Stimulated activated CD4-positive, alpha-beta T cell treated with anti-CD3 and anti-CD28 coated beads, Interleukin-12 subunit alpha, Interleukin-12 subunit beta, amount 100 ng/mL, for 4 hours (primary cell): ENCODE data around the gene AGR2.

Source experiments
- DNase-seq: peaks from one replicate; pipeline ENCODE4 v3.0.0-alpha.2; 2020

The AGR2 gene

DNA sequence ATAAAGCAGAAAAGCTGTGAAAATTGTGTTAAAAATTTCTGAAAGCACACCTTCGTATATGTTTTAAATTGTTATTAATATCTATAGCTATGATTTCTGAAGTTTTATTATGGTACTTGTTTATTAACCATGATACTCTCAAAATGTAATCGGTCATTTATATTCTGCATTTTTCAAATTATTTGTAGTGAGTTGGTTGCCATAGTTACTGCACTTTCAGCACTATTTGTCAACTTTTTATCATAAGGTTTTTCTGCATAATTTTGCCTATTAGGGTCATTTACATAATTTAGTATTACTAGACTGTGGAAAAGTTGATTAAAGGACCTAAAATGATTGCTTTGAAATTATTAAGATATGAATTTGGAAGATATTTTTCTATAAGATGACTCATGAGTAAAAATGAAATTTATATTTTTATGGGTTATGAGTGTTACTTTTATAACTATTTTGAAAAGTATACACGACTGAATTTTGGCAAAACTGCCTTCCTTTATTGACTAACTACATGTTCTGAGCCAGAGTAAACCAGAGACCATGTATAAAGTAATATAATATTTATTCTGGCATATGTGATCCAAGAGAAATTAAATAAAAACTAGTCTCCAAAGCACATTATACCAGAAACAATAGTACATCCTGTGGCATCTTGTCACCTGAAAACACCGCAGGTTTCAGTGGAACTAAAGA lies 7.9 kb upstream of the AGR2 start:
- DNase-seq = no peak

- DNase-seq = no peak
These were observed 6.8 kb upstream of the AGR2 start for GRCh38 chr7:16811551-16811950.

DNA sequence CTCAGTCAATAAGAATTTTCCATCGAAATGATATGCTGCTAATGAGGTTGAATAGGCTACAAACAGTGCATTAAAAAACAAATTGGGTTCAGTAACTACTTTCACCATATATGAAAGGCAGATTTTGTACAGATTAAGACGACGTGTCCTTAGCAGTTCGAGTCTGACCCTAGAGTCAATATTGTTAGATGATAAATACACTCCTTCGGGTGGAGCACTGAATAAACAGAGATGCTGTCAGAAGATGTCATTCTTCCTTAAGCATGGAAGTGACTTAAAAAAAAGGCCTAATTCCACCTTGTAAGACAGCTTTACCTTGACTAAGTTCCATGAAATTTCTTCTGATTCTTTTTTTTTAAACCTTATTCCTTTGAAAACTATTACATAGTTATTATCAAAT lies 5.8 kb upstream of the AGR2 start:
- DNase-seq = no peak

DNA sequence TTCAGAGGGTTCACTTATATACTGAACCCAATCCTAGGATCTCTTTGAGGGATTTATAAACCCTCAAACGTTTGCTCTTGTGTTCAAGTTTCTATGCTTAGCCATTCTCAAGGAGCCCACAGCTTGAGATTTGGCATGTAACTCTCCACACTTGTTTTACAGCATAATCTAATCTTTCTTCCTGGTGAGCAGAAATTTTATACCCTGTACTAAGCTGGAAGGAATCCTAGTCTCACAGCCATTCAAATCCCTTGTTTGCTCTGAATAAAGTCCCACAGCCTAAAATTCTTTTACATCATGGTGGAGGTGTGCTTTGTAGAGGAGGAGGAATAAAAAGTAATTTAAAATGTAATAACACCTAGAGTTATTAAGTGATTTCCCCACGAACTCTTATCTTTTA lies 5.3 kb upstream of the AGR2 start:
- DNase-seq = no peak

- no peak for DNase-seq
These were observed 642 bp upstream of the AGR2 start for GRCh38 chr7:16805441-16805840.

GRCh38 chr7:16803881-16804673 lies 722 bp downstream of the AGR2 start:
- DNase-seq = no peak

- no peak for DNase-seq
These were observed 1.7 kb downstream of the AGR2 start for GRCh38 chr7:16803125-16803524.

DNA sequence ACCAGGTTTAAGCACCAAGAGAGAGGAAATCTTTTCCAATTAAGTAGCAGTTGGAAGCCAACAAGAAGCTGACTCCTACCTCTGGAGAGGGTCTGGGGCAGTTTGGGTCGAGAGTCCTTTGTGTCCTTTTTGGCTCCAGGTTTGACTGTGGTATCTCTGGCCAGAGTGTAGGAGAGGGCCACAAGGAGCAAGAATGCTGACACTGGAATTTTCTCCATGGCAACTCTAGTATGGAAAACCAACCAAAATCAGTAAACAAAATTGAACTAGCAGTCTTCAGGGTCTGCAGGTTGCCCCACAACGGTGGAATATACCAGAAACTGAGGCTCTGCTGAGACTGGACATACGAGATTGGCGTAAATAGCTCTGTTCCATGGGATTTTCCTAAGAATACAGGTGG lies 3.2 kb downstream of the AGR2 start:
- DNase-seq = no peak

DNA sequence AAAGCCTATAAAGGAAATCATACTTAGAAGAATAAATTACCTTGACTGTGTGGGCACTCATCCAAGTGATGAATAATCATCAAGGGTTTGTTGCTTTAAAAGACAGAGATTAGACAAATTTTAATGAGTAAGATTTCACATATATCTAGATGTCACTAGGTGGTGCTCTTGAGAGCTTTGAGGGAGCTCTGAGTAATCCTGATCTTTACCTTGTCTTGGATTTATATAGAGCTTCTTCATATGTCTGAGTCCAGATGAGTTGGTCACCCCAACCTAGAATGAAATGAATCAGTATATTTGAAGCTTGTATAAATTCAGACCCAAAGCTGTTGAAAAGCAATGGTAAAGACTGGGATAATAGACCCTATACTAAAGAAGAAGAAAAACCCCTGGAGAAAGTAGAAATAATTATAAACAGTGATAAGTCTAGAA lies 3.7 kb downstream of the AGR2 start:
- no peak for DNase-seq

- no peak for DNase-seq
These were observed 9.2 kb downstream of the AGR2 start for GRCh38 chr7:16795624-16796023.

DNA sequence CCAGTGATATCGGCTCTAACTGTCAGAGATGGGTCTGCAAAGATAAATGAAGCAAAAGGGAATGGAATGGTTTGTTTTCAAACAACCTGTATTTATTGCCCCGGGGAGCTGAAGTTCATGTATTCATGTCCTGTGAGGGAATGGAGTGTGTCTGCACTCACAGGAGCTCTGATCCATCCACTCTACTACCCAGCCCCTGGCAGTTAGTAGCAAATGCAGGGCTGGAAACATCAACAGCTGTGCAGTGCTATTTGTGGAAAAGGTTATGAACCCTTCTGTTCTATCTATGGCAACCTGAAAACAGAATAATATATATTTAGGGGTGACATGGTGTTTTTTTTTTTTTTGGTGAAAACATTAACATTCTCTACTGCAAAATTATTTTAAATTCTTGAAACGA lies 9.8 kb downstream of the AGR2 start:
- no peak for DNase-seq

DNA sequence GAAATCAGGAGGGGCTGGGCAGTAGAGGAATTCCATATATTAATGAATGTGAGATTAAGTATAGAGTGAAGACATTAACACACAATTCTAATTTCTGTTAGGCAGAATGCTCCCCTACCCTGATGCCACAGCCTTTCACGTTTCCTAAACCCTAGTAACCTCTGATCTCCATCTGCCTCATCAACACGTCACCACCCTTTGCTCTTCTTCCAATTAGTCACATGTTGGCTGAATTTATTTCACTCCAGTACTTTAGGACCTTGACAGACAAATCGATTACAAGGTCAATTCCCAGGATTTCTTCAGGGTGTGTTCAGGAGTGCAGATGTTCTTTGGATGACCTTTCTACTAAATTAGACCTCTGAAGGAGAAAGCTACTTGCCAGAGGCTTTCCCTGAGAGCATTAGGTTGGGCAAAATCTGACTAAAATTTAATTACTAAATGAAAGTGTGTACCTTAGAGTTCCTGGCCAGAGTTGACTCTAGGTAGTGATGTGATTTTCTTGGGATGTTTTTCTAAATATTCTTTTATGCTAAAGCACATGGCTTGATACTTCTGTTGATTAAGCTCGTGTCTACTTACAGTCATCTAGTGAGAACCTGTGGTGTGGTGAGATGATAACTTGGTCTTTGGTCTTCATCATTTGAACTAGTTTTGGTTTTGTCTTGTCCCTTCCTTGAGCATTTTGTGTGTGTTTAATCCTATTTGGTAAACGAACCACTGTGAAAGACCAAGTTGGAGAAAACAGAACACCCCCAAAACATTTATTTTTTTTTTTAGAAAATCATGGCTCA lies 12.7 kb downstream of the AGR2 start:
- no peak for DNase-seq

GRCh38 chr7:16791071-16791470 lies 13.7 kb downstream of the AGR2 start:
- no peak for DNase-seq

DNA sequence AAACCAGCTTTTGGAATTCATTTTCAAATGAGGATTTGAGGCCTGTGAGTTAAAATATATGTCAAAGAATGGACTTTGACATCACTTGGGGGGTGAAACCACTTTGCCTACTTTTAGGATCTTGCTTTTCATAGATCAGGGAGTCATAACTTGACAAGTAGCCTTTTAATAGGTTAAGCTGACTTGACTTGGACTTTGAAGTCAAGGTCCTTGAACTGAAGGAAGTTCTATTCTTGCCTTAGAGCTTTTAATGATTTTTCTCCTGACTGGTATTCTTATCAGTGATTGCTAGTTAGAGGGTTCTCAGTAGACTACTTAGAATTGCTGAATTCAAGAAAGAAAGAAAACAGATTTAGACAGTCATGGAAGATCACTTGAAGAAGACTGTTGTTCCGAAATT lies 17.7 kb downstream of the AGR2 start:
- DNase-seq = no peak

DNA sequence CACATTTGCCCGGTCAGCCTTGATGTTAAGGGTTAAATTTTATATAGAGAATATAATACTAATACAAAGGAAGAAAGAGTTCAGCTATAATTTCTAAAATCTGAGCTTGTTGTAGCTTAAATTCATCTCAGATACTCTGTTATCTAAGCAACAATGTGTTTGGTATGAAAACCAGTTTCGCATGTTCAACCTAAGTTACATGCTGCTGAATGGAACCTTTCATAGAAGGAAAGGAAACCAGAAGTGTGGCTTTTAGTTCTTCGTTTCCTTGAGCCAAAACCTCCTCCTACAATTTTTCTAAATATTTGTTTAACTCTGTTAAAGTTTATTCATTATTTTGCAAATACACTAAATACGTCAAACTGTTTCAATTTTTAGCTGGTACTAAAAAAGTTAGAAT lies 18.5 kb downstream of the AGR2 start:
- no peak for DNase-seq

GRCh38 chr7:16785846-16786245 lies 19.0 kb downstream of the AGR2 start:
- no peak for DNase-seq

- DNase-seq = no peak
These were observed 19.5 kb downstream of the AGR2 start for GRCh38 chr7:16785321-16785720.

- DNase-seq = no peak
These were observed 24.2 kb downstream of the AGR2 start for GRCh38 chr7:16780596-16780995.

- DNase-seq = no peak
These were observed 25.7 kb downstream of the AGR2 start for GRCh38 chr7:16779051-16779450.

DNA sequence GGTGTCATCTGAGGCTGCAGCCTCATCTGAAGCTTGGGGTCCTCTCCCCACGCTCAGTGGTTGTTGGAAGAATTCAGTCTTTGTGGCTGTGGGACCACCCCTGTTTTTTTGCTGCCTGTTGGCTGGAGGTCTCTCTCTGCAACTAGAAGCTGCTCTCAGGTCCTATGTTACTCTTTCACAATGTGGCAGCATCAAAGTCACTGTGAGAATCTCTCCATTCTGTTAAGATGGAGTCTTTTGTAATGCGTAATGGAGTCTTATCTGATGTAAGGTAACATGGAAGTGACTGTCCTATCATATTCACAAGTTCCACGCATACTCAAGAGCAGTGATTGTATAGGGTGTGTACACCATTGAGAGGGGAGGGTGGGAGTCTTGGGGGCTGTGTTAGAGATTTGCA lies 26.3 kb downstream of the AGR2 start:
- DNase-seq = no peak

DNA sequence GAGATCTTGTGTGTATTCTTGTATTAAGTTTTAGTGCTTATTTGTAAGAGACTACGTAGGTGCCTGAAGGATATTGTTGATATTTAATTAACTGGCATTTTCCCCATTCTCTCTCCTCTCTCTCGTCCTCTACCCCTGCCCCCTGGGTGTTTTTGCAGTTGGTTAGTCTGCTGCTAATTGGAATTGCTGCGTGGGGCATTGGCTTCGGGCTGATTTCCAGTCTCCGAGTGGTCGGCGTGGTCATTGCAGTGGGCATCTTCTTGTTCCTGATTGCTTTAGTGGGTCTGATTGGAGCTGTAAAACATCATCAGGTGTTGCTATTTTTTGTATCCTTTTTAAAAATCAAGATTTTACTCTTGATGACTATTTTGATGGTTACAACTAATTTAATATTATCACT lies 28.7 kb downstream of the AGR2 start:
- no peak for DNase-seq

DNA sequence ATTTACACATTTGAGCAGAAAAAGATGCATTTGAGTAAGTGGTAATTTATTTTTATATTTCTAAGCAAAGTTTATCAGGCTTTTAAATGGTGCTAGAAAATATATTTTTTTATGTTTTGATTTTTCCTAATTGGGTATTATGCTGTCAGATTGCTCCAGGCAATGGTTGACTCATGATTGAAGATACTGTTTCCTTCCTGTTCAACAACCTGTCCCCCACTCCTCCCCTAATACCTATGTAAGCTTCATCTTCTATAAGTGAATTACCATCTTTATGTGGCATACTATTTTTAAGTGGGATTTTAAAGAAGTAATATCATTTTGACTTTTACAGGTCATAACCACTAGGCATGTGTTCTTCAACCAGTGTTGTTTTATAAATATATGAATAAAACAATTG lies 29.8 kb downstream of the AGR2 start:
- DNase-seq = no peak

DNA sequence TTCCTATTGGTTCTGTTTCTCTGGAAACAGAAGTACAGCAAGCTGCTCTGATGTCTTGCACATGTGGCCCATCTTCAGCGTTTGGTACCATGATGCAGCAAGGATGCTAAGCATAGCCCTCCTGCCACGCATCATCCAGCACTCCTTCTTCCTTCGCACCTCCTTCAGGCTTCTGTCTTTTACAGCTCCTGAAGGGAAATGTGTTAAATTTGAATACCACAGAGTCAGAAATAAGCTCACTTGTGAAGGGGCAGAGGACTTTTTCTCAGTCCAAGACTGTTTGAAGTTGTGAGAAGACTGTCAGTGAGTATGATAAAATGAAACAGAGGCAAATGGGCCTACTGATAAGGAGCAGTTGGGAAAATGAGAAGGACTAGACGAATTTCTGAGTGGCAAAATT lies 30.5 kb downstream of the AGR2 start:
- DNase-seq = no peak

DNA sequence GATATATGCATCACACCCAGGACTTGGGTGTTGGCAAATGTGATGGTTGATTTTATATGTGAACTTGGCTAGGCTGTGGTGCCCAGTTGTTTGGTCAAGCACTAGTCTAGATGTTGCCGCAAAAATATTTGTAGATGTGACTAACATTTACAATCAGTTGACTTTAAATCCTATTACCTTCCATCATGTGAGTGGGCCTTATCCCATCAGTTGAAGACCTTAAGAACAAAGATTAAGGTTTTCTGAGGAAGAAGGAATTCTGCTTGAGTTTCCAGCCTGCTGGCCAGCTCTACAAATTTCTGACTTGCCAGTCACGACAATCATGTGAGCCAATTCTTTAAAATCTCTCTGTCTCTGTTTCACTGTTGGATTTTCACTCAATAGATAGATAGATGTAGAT lies 30.9 kb downstream of the AGR2 start:
- no peak for DNase-seq
